Measurements from ENCODE around the gene CCDC121. TPM values are rescaled to one million over a fixed set of nuclear protein-coding genes. Genes with fewer than 3 reads are reported as not detected.
"Not testable (repeated sequence)": the region's sequence is repeated elsewhere in the genome, so short reads cannot be mapped to it uniquely, and the experiment has no call there.

Gene CCDC121
- total RNA-seq, 4 donors from 2014 or later, result 1.2 to 3.9 (median 3.0) TPM

- Histone ChIP-seq H3K27ac (peak overlapping the region; percentile 79), H3K4me3 (peak overlapping the region; percentile 92), H3K36me3 (peaks cover 36% of the 10 kb centered on the region), H3K9me3 (no peaks in the 10 kb centered on the region), H3K27me3 (no peaks in the 10 kb centered on the region), H3K4me1 (peaks cover 33% of the 10 kb centered on the region)
- TF ChIP-seq POLR2AphosphoS5 (IDR thresholded peaks at IDR 0.05) (no peak), CTCF (IDR thresholded peaks at IDR 0.05) (no peak), EP300 (IDR thresholded peaks at IDR 0.05) (no peak)
- DNase-seq (ENCODE audit: low spot score in 2 of 2), result peak in 1 of 2 donors; percentile 64
- 10% methylated on average over 9 of the region's 21 CpGs for WGBS
Measured at GRCh38 chr2:27627963-27628766, 647 bp downstream of the CCDC121 start.

GRCh38 chr2:27626921-27627320, 1.9 kb downstream of the CCDC121 start:
- Histone ChIP-seq H3K4me1 (peaks cover 33% of the 10 kb centered on the region), H3K36me3 (peaks cover 33% of the 10 kb centered on the region)
- DNase-seq (ENCODE audit: low spot score in 2 of 2); H3K27ac ChIP-seq; H3K27me3 ChIP-seq; H3K4me3 ChIP-seq; H3K9me3 ChIP-seq: not testable (repeated sequence)
- 45% methylated on average over 3 of the region's 3 CpGs for WGBS

GRCh38 chr2:27626323-27626722, 2.5 kb downstream of the CCDC121 start:
- H3K9me3 ChIP-seq; DNase-seq (ENCODE audit: low spot score in 2 of 2); H3K27ac ChIP-seq; H3K4me3 ChIP-seq; H3K27me3 ChIP-seq: not testable (repeated sequence)
- peaks cover 33% of the 10 kb centered on the region for H3K4me1 ChIP-seq
- H3K36me3 ChIP-seq, result peaks cover 35% of the 10 kb centered on the region
- WGBS, result 87% methylated on average over 1 of the region's 1 CpG

- Histone ChIP-seq H3K27me3 (no peaks in the 10 kb centered on the region), H3K9me3 (no peaks in the 10 kb centered on the region), H3K36me3 (peaks cover 39% of the 10 kb centered on the region), H3K4me1 (peaks cover 31% of the 10 kb centered on the region), H3K27ac (no peak overlapping the region), H3K4me3 (no peak overlapping the region)
- TF ChIP-seq POLR2AphosphoS5 (IDR thresholded peaks at IDR 0.05), result no peak
- DNase-seq (ENCODE audit: low spot score in 2 of 2), result no peak
Measured at GRCh38 chr2:27624943-27625342, 3.9 kb downstream of the CCDC121 start.

GRCh38 chr2:27622921-27623384, 5.9 kb downstream of the CCDC121 start:
- Histone ChIP-seq H3K9me3 (no peaks in the 10 kb centered on the region), H3K27me3 (no peaks in the 10 kb centered on the region), H3K4me1 (peaks cover 18% of the 10 kb centered on the region), H3K36me3 (peaks cover 54% of the 10 kb centered on the region), H3K27ac (no peak overlapping the region), H3K4me3 (no peak overlapping the region)
- WGBS, result 78% methylated on average over 3 of the region's 3 CpGs
- no peak for DNase-seq (ENCODE audit: low spot score in 2 of 2)
- no peak for TF ChIP-seq CTCF (IDR thresholded peaks at IDR 0.05)
- TF ChIP-seq POLR2A (IDR thresholded peaks at IDR 0.05), result no peak
- TF ChIP-seq EP300 (IDR thresholded peaks at IDR 0.05), result no peak
- TF ChIP-seq POLR2AphosphoS5 (IDR thresholded peaks at IDR 0.05), result no peak

- Histone ChIP-seq H3K9me3 (no peaks in the 10 kb centered on the region), H3K27ac (no peak overlapping the region), H3K36me3 (peaks cover 69% of the 10 kb centered on the region), H3K4me1 (peaks cover 4% of the 10 kb centered on the region), H3K27me3 (no peaks in the 10 kb centered on the region), H3K4me3 (no peak overlapping the region)
- DNase-seq (ENCODE audit: low spot score in 2 of 2), result no peak
- 66% methylated on average over 1 of the region's 1 CpG for WGBS
- TF ChIP-seq POLR2A (IDR thresholded peaks at IDR 0.05) (no peak), POLR2AphosphoS5 (IDR thresholded peaks at IDR 0.05) (no peak), EP300 (IDR thresholded peaks at IDR 0.05) (no peak), CTCF (IDR thresholded peaks at IDR 0.05) (no peak)
Measured at GRCh38 chr2:27621524-27621923, 7.3 kb downstream of the CCDC121 start.

- DNase-seq (ENCODE audit: low spot score in 2 of 2), result no peak
Measured at GRCh38 chr2:27615316-27615715, 13.5 kb downstream of the CCDC121 start.

More at GRCh38 chr2:27615316-27615715, 13.5 kb downstream of the CCDC121 start:
- no peak overlapping the region for H3K4me3 ChIP-seq
- peaks cover 52% of the 10 kb centered on the region for H3K36me3 ChIP-seq
- 100% methylated on average over 3 of the region's 3 CpGs for WGBS
- H3K4me1 ChIP-seq, result no peaks in the 10 kb centered on the region
- no peaks in the 10 kb centered on the region for H3K9me3 ChIP-seq
- H3K27me3 ChIP-seq, result no peaks in the 10 kb centered on the region
- TF ChIP-seq POLR2AphosphoS5 (IDR thresholded peaks at IDR 0.05), result no peak
- no peak overlapping the region for H3K27ac ChIP-seq
